H9 (cell line): ENCODE results near the gene TUT7. TPM values are rescaled to one million over a fixed set of nuclear protein-coding genes. Genes with fewer than 3 reads are reported as not detected.

Experiments
- DNase-seq: peaks from one replicate; pipeline ENCODE4 v3.0.0-alpha.2; 2017
- H2AFZ ChIP-seq: one replicate; pipeline ENCODE4 v1.6.1; 2013; ENCODE audit warnings: mild to moderate bottlenecking, low read length, control low read depth, moderate library complexity
- H2AK5ac ChIP-seq: 2 replicates; pipeline ENCODE4 v1.6.1; 2013; ENCODE audit warnings: low read length, control low read depth, mixed read lengths; ENCODE audit not compliant: insufficient read length
- H2BK120ac ChIP-seq: one replicate; pipeline ENCODE4 v1.6.1; 2013; ENCODE audit warnings: low read depth, mild to moderate bottlenecking, low read length, control low read depth, inconsistent platforms; ENCODE audit not compliant: poor library complexity, severe bottlenecking
- H2BK12ac ChIP-seq: 2 replicates; pipeline ENCODE4 v1.6.1; 2013; ENCODE audit warnings: low read length, control low read depth, mixed read lengths, low read depth; ENCODE audit not compliant: insufficient read length
- H2BK15ac ChIP-seq: 2 replicates; pipeline ENCODE4 v1.6.1; 2013; ENCODE audit warnings: low read depth, low read length, control low read depth
- H2BK20ac ChIP-seq: one replicate; pipeline ENCODE4 v1.6.1; 2013; ENCODE audit warnings: low read depth, mild to moderate bottlenecking, low read length, control low read depth, inconsistent platforms; ENCODE audit not compliant: poor library complexity, severe bottlenecking
- H2BK5ac ChIP-seq: 2 replicates; pipeline ENCODE4 v1.6.1; 2013; ENCODE audit warnings: low read length, control low read depth, mixed read lengths; ENCODE audit not compliant: insufficient read length
- H3K14ac ChIP-seq: 2 replicates; pipeline ENCODE4 v1.6.1; 2013; ENCODE audit warnings: low read length, control low read depth; ENCODE audit not compliant: insufficient read depth
- H3K18ac ChIP-seq: 2 replicates; pipeline ENCODE4 v1.6.1; 2013; ENCODE audit warnings: low read depth, mild to moderate bottlenecking, mixed read lengths, low read length, control low read depth; ENCODE audit not compliant: insufficient read length
- H3K23ac ChIP-seq: 2 replicates; pipeline ENCODE4 v1.6.1; 2013; ENCODE audit warnings: low read length, control low read depth, mixed read lengths, low read depth; ENCODE audit not compliant: insufficient read length
- H3K23me2 ChIP-seq: 2 replicates; pipeline ENCODE4 v1.6.1; 2013; ENCODE audit warnings: low read depth, mild to moderate bottlenecking, mixed read lengths, low read length, control low read depth; ENCODE audit not compliant: insufficient read length, poor library complexity, severe bottlenecking
- H3K27ac ChIP-seq: 2 replicates; pipeline ENCODE4 v1.5.1; 2013; ENCODE audit warnings: low read length, control low read depth, mixed read lengths, low read depth; ENCODE audit not compliant: insufficient read length
- H3K27me3 ChIP-seq: 2 replicates; pipeline ENCODE4 v1.6.1; 2013; ENCODE audit warnings: low read length, control low read depth, inconsistent platforms; ENCODE audit not compliant: insufficient read depth
- H3K4ac ChIP-seq: 2 replicates; pipeline ENCODE4 v1.6.1; 2013; ENCODE audit warnings: low read depth, mild to moderate bottlenecking, control low read depth, inconsistent platforms, low read length, moderate library complexity
- H3K4me1 ChIP-seq: 2 replicates; pipeline ENCODE4 v1.6.1; 2013; ENCODE audit warnings: low read length, control low read depth, inconsistent platforms; ENCODE audit not compliant: insufficient read depth
- H3K4me2 ChIP-seq: 2 replicates; pipeline ENCODE4 v1.6.1; 2013; ENCODE audit warnings: low read length, control low read depth, mixed read lengths; ENCODE audit not compliant: insufficient read length, insufficient read depth
- H3K56ac ChIP-seq: 2 replicates; pipeline ENCODE4 v1.6.1; 2013; ENCODE audit warnings: low read depth, mild to moderate bottlenecking, mixed read lengths, low read length, control low read depth; ENCODE audit not compliant: insufficient read length
- H3K79me1 ChIP-seq: 2 replicates; pipeline ENCODE4 v1.6.1; 2013; ENCODE audit warnings: low read depth, mild to moderate bottlenecking, moderate library complexity, low read length, control low read depth, inconsistent platforms; ENCODE audit not compliant: insufficient read depth, poor library complexity, severe bottlenecking
- H3K79me2 ChIP-seq: 2 replicates; pipeline ENCODE4 v1.6.1; 2013; ENCODE audit warnings: low read length, control low read depth, inconsistent platforms; ENCODE audit not compliant: insufficient read depth
- H3K9ac ChIP-seq: 2 replicates; pipeline ENCODE4 v1.6.1; 2013; ENCODE audit warnings: low read length, control low read depth, mixed read lengths; ENCODE audit not compliant: insufficient read length; ENCODE audit errors: extremely low read depth
- H3K9me3 ChIP-seq: one replicate; pipeline ENCODE4 v1.6.1; 2013; ENCODE audit warnings: low read depth, low read length, inconsistent platforms; ENCODE audit not compliant: control insufficient read depth
- H3T11ph ChIP-seq: one replicate; pipeline ENCODE4 v1.6.1; 2013; ENCODE audit warnings: mild to moderate bottlenecking, low read length, control low read depth, inconsistent platforms
- H4K20me1 ChIP-seq: one replicate; pipeline ENCODE4 v1.6.1; 2013; ENCODE audit not compliant: control insufficient read depth, insufficient read length, insufficient read depth
- H4K5ac ChIP-seq: 2 replicates; pipeline ENCODE4 v1.6.1; 2013; ENCODE audit warnings: low read depth, mild to moderate bottlenecking, mixed read lengths, low read length, control low read depth; ENCODE audit not compliant: insufficient read length
- H4K8ac ChIP-seq: replicated peaks from 2 replicates; pipeline ENCODE4 v1.6.1; 2013; ENCODE audit warnings: low read length, control low read depth, mixed read lengths, low read depth; ENCODE audit not compliant: insufficient read length
- H4K91ac ChIP-seq: 2 replicates; pipeline ENCODE4 v1.6.1; 2013; ENCODE audit warnings: low read depth, mild to moderate bottlenecking, moderate library complexity, mixed read lengths, low read length, control low read depth; ENCODE audit not compliant: insufficient read length
- H3K27ac Mint-ChIP-seq, 3 experiments: 2 replicates in 2 of 3; 3 replicates in 1 of 3; pipeline ENCODE4 v1.8.0; 2020 to 2021; ENCODE audit warnings: mixed read lengths in 3 of 3, mild to moderate bottlenecking in 1 of 3, moderate library complexity in 1 of 3
- H3K27me3 Mint-ChIP-seq: 2 replicates; pipeline ENCODE4 v1.8.0; 2021; ENCODE audit warnings: low read depth, mild to moderate bottlenecking, moderate library complexity, mixed read lengths
- H3K36me3 Mint-ChIP-seq, 3 experiments: 2 replicates in 2 of 3; 3 replicates in 1 of 3; pipeline ENCODE4 v1.8.0; 2020 to 2021; ENCODE audit warnings: low read depth in 3 of 3, mixed read lengths in 3 of 3; ENCODE audit not compliant: insufficient read depth in 1 of 3
- H3K4me1 Mint-ChIP-seq, 2 experiments: 2 replicates each; pipeline ENCODE4 v1.8.0; 2020; ENCODE audit warnings: mixed read lengths in 2 of 2
- H3K4me3 Mint-ChIP-seq, 2 experiments: 2 replicates in 1 of 2; 3 replicates in 1 of 2; pipeline ENCODE4 v1.8.0; 2020 to 2021; ENCODE audit warnings: mild to moderate bottlenecking in 2 of 2, mixed read lengths in 2 of 2, moderate library complexity in 1 of 2
- H3K9me3 Mint-ChIP-seq, 2 experiments: 2 replicates in 1 of 2; 3 replicates in 1 of 2; pipeline ENCODE4 v1.8.0; 2020; ENCODE audit warnings: mild to moderate bottlenecking in 2 of 2, mixed read lengths in 2 of 2, moderate library complexity in 1 of 2
- CTCF ChIP-seq: fragments of 200-600 bp; sonication (generic); conservative IDR thresholded peaks from 3 replicates; pipeline ENCODE4 v1.8.0; 2021; ENCODE audit warnings: antibody characterized with exemption, mild to moderate bottlenecking
- WGBS: extraction: QIAGEN DNeasy Blood & Tissue Kit; methylation state at CpG from one replicate; pipeline ENCODE4 v1.1.7; 2013; ENCODE audit warnings: missing lambda C conversion rate, low lambda C conversion rate, mixed read lengths; ENCODE audit not compliant: insufficient read length; ENCODE audit errors: extremely low coverage; 5-methylcytosine and 5-hydroxymethylcytosine counted together
- total RNA-seq: library from RNA; stranded (reverse); gene quantifications from 2 replicates; pipeline ENCODE4 v1.2.1, GENCODE V29; 2021

TUT7 gene
- total RNA-seq, 1 experiment from 2014 or later = 23.1 TPM

DNA sequence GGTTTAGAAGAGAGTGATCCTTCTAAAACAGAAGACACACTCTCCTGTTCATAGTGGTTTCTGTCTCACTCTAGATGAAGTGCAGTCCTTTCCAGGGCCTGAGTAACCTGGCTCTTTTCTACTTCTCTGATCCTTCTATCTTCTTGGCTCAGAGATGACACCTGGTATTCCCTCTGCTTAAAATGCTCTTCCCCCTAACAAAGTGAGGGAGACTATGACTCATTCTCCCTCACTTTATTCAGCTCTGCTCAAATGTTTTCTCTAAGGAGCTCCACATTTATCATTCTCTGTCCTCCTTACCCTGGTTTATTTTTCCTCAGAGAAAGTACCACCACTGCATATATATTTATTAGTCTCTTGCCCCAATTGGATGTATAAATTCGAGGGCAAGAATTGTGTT is 24.6 kb downstream of the TUT7 start:
- H2AFZ ChIP-seq = no peak overlapping the region
- H3K14ac ChIP-seq = no peak overlapping the region
- H3K27ac ChIP-seq = no peak overlapping the region
- H3K23ac ChIP-seq = no peak overlapping the region
- no peak overlapping the region for H2BK15ac ChIP-seq
- no peak overlapping the region for H4K5ac ChIP-seq
- no peak overlapping the region for H3K9ac ChIP-seq
- no peaks in the 10 kb centered on the region for H3K79me1 ChIP-seq
- no peaks in the 10 kb centered on the region for H3K9me3 Mint-ChIP-seq
- H3T11ph ChIP-seq = no peak overlapping the region
- H3K23me2 ChIP-seq = no peaks in the 10 kb centered on the region
- no peak for DNase-seq
- H2BK20ac ChIP-seq = no peak overlapping the region
- no peak overlapping the region for H2AK5ac ChIP-seq
- H2BK120ac ChIP-seq = no peak overlapping the region
- no peak overlapping the region for H2BK12ac ChIP-seq
- no peaks in the 10 kb centered on the region for H3K79me2 ChIP-seq
- no peaks in the 10 kb centered on the region; the same call in 1 of the 2 replicates for H3K27me3 Mint-ChIP-seq
- H3K27me3 ChIP-seq = no peaks in the 10 kb centered on the region
- peaks cover 9 to 59% (median 47%) of the 10 kb centered on the region in 3 experiments; a peak in 6 of 7 replicates for H3K36me3 Mint-ChIP-seq
- no peak overlapping the region for H4K91ac ChIP-seq
- H3K27ac Mint-ChIP-seq = no peak overlapping the region; a peak in 2 of 7 replicates
- no peaks in the 10 kb centered on the region for H4K20me1 ChIP-seq
- no peak overlapping the region for H4K8ac ChIP-seq
- no peak overlapping the region for H3K56ac ChIP-seq
- TF ChIP-seq CTCF = no peak
- no peak overlapping the region for H3K4ac ChIP-seq
- H3K9me3 ChIP-seq = no peaks in the 10 kb centered on the region
- WGBS = no CpG with 5 or more reads among the region's 1 CpG
- no peaks in the 10 kb centered on the region for H3K4me1 ChIP-seq
- no peak overlapping the region for H3K18ac ChIP-seq
- H3K4me3 Mint-ChIP-seq = no peak overlapping the region
- H3K4me2 ChIP-seq = no peak overlapping the region
- H2BK5ac ChIP-seq = no peak overlapping the region
- H3K4me1 Mint-ChIP-seq = peaks cover 11 to 16% of the 10 kb centered on the region in 2 experiments
